Stimulated activated CD4-positive, alpha-beta T cell treated with anti-CD3 and anti-CD28 coated beads, Interleukin-2, amount 100 ng/mL, for 4 hours (primary cell): ENCODE results near the gene SULT6B1.

Source experiments
- DNase-seq: peaks from one replicate; pipeline ENCODE4 v3.0.0-alpha.2; 2020; ENCODE audit warnings: low read depth

Gene SULT6B1

GRCh38 chr2:37149626-37150322 is 38.7 kb downstream of the SULT6B1 start:
- no peak for DNase-seq

DNA sequence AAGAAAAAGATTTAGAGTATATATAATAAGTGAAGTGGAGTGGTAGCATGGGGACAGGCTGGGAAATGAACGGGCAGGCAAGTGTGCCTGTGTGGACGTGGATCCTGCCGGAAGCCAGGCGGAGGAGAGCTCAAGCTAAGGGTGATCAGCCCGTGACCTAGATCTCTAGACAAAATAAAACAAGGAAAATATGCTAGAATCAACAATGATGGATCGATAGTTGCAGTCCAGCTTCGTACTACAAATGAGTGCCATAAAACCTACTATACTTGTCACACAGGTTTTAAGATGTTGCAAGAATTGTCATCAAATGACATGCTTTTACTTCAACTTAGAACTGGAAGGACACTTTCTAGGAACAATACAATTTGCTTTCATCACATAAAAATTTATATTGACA is 40.1 kb downstream of the SULT6B1 start:
- no peak for DNase-seq

DNA sequence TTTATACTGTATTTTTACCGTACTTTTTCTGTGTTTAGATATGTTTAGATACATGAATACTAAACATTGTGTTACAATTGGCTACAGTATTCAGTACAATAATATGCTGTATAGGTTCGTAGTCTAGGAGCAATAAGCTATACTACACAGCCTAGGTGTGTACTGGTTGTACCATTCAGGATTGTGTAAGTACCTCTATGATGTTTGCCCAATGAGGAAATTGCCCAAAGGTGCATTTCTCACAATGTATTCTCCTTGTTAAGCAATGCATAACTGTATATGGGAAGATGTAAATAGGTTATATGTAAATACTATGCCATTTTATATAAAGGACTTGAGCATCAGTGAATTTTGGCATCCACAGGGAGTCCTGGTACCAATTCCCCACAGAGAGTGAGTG is 42.4 kb downstream of the SULT6B1 start:
- DNase-seq, result no peak

DNA sequence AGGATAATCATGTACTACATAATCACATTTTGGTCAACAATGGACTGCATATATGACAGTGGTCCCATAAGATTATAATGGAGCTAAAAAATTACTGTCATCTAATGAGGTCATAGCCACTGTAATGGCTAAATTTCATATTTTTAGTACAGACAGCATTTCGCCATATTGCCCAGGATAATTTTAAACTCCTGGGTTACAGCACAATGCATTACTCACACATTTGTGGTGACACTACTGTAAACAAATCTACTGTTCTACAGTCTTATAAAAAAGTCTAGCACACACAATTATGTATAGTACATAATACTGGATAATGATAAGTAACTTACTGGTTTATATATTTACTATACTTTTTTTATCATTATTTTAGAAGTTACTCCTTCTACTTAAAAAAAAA is 44.5 kb downstream of the SULT6B1 start:
- no peak for DNase-seq

DNA sequence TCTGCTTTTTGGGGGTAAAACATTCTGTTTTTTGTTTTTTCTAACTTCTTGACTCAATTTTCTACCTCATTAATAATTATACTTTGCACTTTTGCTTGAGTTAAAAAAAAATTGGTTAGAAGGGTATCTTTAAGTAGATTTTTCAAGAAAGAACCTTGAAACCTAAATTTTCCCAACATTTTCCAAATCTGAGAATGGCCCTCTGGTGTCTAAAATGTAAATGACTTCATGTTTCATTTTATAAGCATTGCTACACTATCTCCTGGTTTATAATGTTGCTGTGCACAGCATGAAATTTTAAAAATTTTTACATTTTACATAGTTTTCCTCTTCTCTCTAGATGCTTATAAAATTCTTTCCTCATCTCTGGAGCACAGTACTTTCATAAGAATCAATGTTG is 45.9 kb downstream of the SULT6B1 start:
- no peak for DNase-seq

- no peak for DNase-seq
These were observed 55.6 kb downstream of the SULT6B1 start for GRCh38 chr2:37132914-37133313.

GRCh38 chr2:37125416-37125815 is 63.1 kb downstream of the SULT6B1 start:
- DNase-seq, result no peak

GRCh38 chr2:37119157-37119556 is 69.3 kb downstream of the SULT6B1 start:
- no peak for DNase-seq
